H4 (cell line): ENCODE measurements around the gene MYO6. TPM values are rescaled to one million over a fixed set of nuclear protein-coding genes. Genes with fewer than 3 reads are reported as not detected.

Experiments used
- DNase-seq: peaks from one replicate; pipeline ENCODE4 v3.0.0-alpha.2; 2015; ENCODE audit warnings: low spot score
- total RNA-seq: library from RNA; depleted of rRNA; stranded (reverse); fragments of >200 nt; shearing (Covaris generic); gene quantifications from 2 replicates; pipeline ENCODE4 v1.2.3, GENCODE V29; 2014

The MYO6 gene
- total RNA-seq, 1 experiment from 2014 or later: 2.9 TPM

GRCh38 chr6:75766387-75766786 is 17.3 kb downstream of the MYO6 start:
- no peak for DNase-seq

DNA sequence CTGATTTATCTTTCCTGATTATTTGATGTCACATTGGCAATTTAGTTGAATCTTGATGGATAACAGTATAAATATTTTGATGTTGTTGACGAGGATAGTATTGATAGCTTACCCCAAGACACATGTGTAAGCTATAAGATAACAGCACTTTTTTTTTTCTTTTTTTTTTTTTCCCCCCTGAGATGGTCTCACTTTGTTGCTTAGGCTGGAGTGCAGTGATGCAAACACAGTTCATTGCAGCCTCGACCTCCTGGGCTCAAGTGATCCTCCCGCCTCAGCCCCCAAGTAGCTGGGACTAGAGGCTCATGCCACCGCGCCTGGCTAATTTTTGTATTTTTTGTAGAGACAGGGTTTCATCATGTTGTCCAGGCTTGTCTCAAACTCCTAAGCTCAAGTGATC is 21.8 kb downstream of the MYO6 start:
- no peak for DNase-seq

- DNase-seq: peak; percentile 62
These were observed 26.2 kb downstream of the MYO6 start for GRCh38 chr6:75775219-75775618.

DNA sequence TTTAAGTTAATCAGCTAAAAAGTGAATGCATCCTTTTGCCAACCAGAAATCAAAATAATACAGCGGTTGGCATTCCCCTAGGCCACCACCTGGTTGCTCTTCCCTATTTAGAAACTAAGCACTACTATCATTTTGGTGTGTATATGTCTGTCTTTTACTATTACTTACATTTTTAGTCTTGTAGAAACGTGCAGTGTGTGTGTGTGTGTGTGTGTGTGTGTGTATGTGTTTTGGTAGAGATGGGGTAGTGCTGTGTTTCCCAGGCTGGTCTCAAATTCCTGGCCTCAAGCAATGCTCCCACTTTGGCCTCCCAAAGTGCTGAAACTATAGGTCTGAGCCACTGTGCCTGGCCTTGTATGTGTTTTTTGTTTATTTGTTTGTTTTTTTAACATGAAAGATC is 27.4 kb downstream of the MYO6 start:
- DNase-seq: no peak

DNA sequence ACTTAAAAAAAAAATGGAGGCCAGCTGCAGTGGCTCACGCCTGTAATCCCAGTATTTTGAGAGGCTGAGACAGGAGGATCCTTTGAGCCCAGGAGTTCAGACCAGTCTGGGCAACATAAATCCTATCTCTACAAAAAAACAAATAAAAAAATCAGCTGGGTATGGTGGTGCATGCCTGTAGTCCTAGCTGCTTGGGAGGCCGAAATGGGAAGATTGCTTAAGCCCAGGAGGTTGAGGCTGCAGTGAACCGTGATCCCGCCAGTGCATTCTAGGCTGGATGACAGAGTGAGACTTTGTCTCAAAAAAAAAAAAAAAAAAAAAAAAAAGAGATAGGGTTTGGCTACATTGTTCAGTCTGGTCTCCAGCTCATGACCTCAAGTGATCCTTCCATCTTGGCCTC is 29.7 kb downstream of the MYO6 start:
- no peak for DNase-seq

GRCh38 chr6:75786152-75786551 is 37.1 kb downstream of the MYO6 start:
- no peak for DNase-seq

- no peak for DNase-seq
These were observed 39.9 kb downstream of the MYO6 start for GRCh38 chr6:75788894-75789293.

- no peak for DNase-seq
These were observed 42.8 kb downstream of the MYO6 start for GRCh38 chr6:75791881-75792280.

GRCh38 chr6:75794351-75794846 is 45.4 kb downstream of the MYO6 start:
- DNase-seq: no peak

- DNase-seq: no peak
These were observed 46.1 kb downstream of the MYO6 start for GRCh38 chr6:75794954-75795739.

DNA sequence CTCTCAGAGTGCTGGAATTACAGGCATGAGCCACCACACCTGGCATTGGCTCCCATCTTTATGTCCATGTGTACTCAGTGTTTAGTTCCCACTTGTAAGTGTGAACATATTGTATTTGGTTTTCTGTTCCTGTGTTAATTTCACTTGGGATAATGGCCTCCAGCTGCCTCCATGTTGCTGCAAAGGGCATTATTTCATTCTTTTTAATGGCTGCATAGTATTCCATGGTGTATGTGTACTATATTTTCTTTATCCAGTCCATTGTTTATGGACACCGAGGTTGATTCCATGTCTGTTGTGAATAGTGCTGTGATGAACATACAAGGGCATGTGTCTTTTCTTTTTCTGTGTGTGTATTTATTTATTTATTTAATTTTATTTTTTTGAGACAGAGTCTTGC is 47.7 kb downstream of the MYO6 start:
- no peak for DNase-seq

- no peak for DNase-seq
These were observed 51.1 kb downstream of the MYO6 start for GRCh38 chr6:75800133-75800532.

DNA sequence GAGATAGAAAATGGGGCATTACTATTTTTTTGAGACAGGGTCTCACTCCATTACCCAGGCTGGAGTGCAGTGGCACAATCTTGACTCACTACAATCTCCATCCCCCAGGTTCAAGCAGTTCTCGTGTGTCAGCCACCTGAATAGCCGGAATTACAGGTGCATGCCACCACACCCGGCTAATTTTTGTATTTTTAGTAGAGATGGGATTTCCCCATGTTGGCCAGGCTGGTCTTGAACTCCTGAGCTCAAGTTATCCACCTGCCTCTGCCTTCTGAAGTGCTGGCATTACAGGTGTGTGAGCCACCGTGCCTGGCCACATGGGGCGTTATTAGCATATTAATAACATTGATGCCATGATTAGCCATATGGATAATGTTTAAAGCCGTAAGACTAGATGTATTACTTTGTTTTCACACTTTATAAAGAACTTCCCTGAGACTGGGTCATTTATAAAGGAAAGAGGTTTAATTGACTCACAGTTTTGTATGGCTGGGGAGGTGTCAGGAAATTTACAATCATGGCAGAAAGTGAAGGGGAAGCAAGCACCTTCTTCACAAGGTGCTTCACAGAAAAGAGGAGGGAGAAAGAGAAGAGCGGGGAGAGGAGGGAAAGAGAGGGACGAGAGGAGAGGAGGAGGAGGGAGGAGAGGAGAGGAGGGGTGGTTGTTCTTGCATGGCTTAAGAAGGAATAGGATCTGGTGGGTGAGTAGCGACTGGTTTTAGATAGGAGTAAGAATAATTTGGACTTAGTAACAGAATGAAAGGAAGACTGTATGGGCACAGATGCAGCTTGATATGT is 51.9 kb downstream of the MYO6 start:
- no peak for DNase-seq

DNA sequence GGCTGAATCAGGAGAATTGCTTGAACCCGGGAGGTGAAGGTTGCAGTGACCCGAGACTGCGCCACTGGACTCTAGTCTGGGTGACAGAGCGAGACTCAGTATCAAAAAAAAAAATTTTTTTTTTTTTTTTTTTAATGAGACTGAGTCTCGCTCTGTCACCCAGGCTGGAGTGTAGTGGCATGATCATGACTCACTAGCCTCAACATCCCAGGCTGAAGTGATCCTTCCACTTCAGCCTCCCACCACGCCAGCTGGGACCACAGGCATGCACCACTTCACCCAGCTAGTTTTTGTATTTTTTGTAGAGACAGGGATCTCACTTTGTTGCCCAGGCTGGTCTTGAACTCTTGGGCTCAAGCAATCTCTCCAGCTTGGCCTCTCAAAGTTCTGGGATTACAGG is 53.3 kb downstream of the MYO6 start:
- DNase-seq: peak; percentile 56

DNA sequence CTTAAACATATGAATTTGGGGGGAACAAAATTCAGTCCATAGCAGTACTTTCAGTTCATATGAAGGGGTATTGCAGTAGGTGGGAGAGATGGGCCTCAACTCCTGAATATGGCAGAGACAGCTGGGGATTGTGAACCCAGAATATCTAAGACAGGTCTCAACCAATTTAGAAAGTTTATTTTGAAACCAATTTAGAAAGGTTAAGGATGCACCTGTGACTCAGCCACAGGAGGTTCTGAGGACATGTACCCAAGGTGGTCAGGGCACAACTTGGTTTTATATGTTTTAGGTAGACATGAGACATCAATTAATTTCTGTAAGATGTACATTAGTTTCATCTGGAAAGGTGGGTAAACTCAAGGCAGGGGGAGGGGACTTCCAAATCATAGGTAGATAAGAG is 59.5 kb downstream of the MYO6 start:
- DNase-seq: no peak

- DNase-seq: no peak
These were observed 63.5 kb downstream of the MYO6 start for GRCh38 chr6:75812560-75812959.

GRCh38 chr6:75813476-75814250 is 64.6 kb downstream of the MYO6 start:
- DNase-seq: no peak

DNA sequence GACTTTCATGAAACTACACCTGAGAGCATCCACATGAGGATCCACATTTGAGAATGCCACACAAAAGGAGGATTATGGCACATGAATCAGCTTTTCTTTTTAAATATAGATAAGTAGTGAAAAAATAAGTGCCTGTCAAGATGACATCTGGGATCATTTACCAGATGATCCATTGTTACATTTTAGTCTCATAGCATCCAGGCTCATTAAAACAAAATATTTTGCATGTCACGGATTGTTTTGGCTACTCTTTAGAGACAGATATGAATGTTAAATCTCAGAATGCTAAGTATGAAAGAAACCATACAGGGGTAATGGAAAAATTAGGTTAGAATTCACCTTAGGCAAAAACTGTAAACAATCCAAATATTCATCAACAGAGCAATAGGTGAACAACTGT is 66.7 kb downstream of the MYO6 start:
- DNase-seq: no peak

GRCh38 chr6:75818098-75818855 is 69.2 kb downstream of the MYO6 start:
- no peak for DNase-seq

DNA sequence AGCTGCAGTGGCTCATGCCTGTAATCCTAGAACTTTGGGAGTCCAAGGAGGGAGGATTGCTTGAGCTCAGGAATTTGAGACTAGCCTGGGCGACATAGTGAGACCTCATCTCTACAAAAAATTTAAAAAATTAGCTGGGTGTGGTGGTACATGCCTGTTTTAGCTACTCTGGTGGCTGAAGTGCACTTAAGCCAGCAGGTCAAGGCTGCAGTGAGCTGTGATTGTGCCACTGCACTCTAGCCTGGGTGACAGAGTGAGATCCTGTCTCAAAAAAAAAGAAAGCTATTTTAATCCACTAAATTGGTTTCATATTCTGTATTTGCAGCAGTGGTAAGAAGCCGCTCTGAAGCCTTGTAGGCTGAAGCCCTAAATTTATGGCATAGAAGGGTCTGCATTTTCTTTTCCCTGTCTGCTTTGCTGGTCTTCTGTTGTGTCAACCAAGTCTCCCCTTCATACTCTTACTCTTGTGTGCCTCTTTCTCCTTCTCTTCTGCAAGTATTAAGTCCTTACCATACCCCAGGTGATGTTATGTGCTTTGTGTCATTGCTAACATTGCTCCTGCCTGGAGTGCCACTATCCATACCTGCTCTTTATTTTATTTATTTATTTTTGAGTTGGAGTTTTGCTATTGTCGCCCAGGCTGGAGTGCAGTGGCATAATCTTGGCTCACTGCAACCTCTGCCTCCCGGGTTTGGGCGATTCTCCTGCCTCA is 70.9 kb downstream of the MYO6 start:
- DNase-seq: no peak

DNA sequence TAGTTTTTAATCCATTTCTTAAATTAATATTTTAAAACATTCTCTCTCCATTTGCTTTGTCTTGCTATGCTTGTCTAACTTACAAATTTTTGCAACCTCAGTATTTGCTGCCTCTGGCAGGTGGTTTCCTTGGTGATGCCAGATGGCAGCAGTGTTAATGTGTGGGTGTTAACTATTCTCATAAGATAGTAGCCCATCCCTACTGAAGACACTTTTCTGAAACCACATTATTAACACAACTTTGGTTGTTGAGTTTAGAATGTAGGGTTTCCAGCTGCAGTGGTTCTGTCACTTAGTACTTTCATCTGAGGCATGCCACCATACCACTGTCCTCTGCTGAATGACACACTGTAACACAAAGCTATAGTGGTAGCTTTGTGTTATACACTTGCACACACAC is 75.1 kb downstream of the MYO6 start:
- DNase-seq: no peak
